Urinary bladder (tissue), 4 donors: Measurements from ENCODE around the gene YEATS4. TPM values are rescaled to one million over a fixed set of nuclear protein-coding genes. Genes with fewer than 3 reads are reported as not detected.

Experiments used
- DNase-seq: peaks from one replicate; pipeline ENCODE4 v3.0.0-alpha.2; 2015; ENCODE audit errors: extremely low spot score
- H3K27ac ChIP-seq: one replicate; pipeline ENCODE4 v1.5.1; 2013; ENCODE audit warnings: low read depth, mild to moderate bottlenecking, moderate library complexity
- H3K36me3 ChIP-seq: one replicate; pipeline ENCODE4 v1.6.1; 2013; ENCODE audit warnings: mild to moderate bottlenecking, moderate library complexity; ENCODE audit not compliant: insufficient read depth
- H3K4me1 ChIP-seq: one replicate; pipeline ENCODE4 v1.6.1; 2013; ENCODE audit warnings: mild to moderate bottlenecking, moderate library complexity; ENCODE audit not compliant: insufficient read depth
- H3K4me3 ChIP-seq: one replicate; pipeline ENCODE4 v1.5.1; 2013; ENCODE audit warnings: low read depth, low read length
- WGBS: extraction: QIAGEN DNeasy Blood & Tissue Kit; methylation state at CpG from one replicate; pipeline ENCODE4 v1.1.7; 2013; 5-methylcytosine and 5-hydroxymethylcytosine counted together
- polyA plus RNA-seq: library from polyadenylated mRNA; stranded (reverse); fragments of 200-250 nt; gene quantifications from one replicate; pipeline ENCODE4 v1.2.3, GENCODE V29; 2013
- total RNA-seq: library from RNA; depleted of rRNA; stranded (reverse); fragments of >200 nt; gene quantifications from one replicate; pipeline ENCODE4 v1.2.3, GENCODE V29; 2014
- donor health status: healthy with polysubstance abuse.
- donor health status: healthy.

The YEATS4 gene
- total and polyA plus RNA-seq, 2 donors = 15.2 to 24.0 TPM

DNA sequence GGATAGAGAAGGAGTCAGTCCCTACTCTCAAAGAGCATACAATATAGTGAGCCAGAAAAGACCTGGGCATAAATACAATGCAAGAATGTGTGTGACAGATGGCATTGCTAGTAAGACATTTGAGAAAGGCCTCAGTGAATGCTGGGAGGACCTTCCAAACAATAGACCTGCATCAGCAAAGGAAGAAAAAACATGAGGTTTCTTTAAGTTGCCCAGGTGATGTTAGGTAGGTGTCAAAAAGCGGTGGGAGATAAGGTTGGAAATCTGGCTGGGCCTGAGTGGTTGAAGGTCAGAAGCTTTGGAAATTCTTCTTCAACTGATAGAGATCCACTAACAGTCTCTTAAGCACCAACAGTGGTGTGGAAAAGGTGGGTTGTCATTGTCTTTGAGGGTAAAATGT is 60.2 kb downstream of the YEATS4 start:
- WGBS = 98% methylated on average over 1 of the region's 1 CpG

DNA sequence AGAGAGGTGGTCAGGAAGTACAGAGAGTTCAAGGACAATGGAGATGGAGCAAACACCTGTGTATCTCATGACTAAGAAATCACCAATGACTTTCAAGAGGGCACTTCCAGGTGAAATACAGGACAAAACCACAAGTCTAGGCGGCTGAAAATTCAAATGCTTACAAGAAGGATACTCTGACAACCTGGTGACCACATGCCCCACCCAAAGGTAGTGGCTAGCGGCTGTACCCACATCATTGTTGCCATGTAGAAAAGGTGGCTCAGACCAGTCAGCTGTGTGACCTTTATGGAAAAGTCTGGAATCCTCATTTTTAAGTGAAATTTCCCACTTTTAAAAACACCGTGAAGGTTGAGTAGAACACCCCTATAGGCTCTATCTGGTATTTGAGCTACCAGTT is 62.0 kb downstream of the YEATS4 start:
- Histone ChIP-seq H3K36me3 (no peaks in the 10 kb centered on the region), H3K4me3 (no peak overlapping the region), H3K4me1 (no peaks in the 10 kb centered on the region), H3K27ac (no peak overlapping the region)
- no peak for DNase-seq
- WGBS = 96% methylated on average over 3 of the region's 3 CpGs

More for the DNA sequence above, 60.2 kb downstream of the YEATS4 start:
- Histone ChIP-seq H3K27ac (no peak overlapping the region), H3K36me3 (no peaks in the 10 kb centered on the region), H3K4me3 (no peak overlapping the region), H3K4me1 (no peaks in the 10 kb centered on the region)
- DNase-seq = no peak

DNA sequence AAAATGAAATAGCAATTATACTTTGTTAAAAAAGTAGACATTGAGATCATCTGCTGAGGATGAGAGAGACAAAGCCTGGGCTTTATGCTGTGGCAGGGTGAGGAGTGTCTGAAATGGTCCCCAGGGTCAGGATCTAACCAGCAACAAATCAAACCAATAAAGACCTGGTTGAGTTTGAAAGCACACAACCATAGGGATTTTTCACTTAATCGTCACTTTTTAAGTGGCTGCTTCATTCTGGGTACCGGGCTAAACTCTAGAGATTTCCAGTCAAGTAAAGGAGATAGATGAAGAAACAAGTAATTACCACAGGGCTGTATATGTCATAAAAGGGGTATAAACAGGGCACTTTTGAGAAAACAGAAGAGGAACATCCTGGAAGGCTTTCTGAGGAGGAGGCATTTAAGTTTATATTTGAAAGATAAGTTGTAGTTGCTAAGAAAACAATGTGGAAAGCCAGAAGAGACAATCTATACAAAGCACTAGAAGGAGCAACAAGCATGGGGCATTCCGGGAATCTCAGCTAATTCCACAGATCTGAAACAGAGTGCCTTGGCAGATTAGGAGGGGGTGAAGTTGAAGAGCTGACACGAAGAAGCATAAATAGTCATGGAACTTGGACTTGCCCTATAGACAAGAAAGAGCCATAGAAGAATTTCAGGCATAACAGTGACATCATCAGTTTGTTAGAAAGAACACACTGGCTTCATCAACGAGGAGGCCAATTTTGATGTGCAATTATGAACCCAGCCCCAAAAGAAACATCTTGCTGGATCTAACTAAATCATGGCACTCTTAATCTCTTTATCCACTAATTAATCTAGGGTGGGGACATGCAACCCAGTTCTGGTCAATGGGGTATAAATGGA is 63.7 kb downstream of the YEATS4 start:
- H3K4me3 ChIP-seq = no peak overlapping the region
- H3K27ac ChIP-seq = no peak overlapping the region
- DNase-seq = no peak
- WGBS = 56% methylated on average over 5 of the region's 5 CpGs
- no peaks in the 10 kb centered on the region for H3K36me3 ChIP-seq
- no peaks in the 10 kb centered on the region for H3K4me1 ChIP-seq

DNA sequence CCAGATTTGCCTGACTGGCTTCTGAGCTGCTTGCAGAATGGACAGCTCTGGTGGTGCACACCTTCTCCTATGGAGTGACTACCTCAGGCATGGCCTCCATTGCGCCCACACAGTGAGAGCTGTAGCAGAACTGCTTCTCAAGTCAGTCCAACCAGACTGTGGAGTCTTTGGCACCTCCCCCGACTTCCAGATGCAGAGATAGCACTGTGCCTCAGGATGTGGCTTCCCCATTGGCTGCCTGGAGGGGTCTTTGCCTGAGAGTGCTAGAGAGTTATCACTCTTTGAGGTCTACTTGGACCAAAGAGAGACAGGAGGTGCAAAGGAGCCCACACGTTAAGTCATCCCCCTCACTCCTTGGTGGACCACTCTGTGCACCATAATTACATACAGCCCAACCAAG is 65.9 kb downstream of the YEATS4 start:
- Histone ChIP-seq H3K4me3 (no peak overlapping the region), H3K36me3 (no peaks in the 10 kb centered on the region), H3K27ac (no peak overlapping the region), H3K4me1 (no peaks in the 10 kb centered on the region)
- 87% methylated on average over 3 of the region's 3 CpGs for WGBS
- DNase-seq = no peak

DNA sequence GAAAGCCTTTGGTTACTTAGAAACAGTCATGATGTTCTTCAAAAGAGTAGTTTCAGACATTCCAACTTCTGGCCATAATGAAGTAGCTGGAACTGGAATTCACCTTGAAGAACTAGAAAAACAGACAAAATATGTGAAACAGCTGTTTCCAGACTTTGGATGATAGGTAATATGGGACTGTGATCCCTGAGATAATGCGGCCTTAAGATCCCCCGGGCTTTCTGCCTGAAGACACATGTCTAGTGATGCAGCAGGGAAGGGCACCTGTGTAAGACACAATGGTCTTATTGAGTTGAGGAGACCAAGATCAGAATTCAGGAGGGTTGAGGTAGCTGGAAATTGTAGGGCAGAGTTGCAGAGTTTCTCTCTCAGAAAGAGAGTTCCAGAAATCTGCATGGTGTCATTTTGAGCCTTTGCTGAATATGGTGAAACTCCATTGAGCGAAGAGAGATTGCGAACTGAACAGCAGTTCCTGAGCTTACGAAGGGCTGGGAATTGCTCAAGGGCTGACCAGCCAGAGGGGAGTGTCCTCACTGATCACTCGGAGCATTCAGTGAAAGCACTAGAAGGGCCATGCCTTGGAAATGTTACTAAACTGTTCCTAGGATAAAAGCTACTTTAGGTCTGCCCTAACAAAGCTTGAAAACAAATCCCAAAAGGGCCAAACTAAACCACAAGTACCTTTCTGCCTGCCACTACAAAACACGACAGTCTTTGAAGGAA is 69.0 kb downstream of the YEATS4 start:
- Histone ChIP-seq H3K4me3 (no peak overlapping the region), H3K27ac (no peak overlapping the region), H3K36me3 (no peaks in the 10 kb centered on the region), H3K4me1 (no peaks in the 10 kb centered on the region)
- DNase-seq = no peak
- 79% methylated on average over 7 of the region's 7 CpGs for WGBS

DNA sequence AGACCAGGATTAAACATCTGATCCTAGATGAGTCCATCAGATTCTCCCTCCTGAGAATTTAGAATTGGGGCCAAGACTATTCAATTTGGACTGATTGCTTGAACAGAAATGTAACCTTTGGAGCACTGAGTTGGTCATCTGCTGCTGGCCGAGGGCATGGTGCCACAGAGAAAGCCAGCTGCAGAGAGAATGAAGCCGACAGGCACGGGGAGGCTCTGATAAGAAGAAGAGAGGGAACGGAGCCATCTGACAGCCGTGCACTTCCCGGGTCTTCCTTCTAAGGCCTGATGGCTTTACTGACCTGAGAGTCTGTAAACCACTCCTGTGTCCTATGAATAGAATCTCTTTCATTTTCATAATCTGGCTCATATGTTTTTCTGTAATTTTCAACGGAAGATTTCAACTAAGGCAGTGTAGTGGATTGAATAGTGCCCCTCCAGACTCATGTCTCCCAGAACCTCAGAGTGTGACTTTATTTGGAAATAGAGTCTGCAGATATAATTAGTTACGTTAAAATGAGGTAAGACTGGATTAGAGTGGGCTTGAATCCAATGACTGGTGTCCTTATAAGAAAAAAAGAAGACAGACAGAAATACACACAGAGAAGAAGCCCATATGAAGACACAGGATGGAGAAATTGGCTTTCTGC is 71.5 kb downstream of the YEATS4 start:
- WGBS = 53% methylated on average over 8 of the region's 8 CpGs
- H3K4me1 ChIP-seq = no peaks in the 10 kb centered on the region
- H3K4me3 ChIP-seq = no peak overlapping the region
- no peak for DNase-seq
- H3K36me3 ChIP-seq = no peaks in the 10 kb centered on the region
- H3K27ac ChIP-seq = no peak overlapping the region

DNA sequence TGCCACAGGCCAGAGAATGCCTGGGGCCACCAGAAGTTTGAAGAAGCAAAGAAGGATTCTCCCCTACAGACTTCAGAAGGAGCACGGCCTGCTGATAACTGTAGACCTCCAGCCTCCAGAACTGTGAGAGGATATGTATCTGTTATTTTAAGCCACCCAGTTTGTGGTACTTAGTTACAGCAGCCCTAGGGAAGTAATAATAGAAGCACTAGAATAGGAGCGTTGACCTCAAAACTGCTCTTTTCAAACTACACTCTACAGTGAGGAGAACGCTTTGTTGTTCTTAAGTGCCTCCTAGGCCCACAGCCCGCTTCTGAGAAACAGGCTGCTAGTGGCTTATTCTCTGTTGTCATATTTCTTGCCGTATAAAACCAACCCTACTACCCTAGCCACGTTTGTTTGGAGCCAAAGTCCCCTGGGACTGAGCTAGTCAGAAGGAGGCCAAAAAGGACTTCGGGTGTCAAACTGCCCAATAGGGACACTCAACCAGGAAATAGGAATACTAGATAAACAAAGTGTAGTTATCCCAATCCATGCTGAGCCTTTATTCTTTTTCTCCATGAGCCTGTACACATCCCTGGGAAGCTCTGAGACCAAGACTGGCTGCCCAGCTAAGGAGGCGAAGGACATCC is 72.2 kb downstream of the YEATS4 start:
- H3K4me1 ChIP-seq = no peaks in the 10 kb centered on the region
- no peak overlapping the region for H3K4me3 ChIP-seq
- no peak overlapping the region for H3K27ac ChIP-seq
- H3K36me3 ChIP-seq = no peaks in the 10 kb centered on the region
- 66% methylated on average over 8 of the region's 8 CpGs for WGBS
- DNase-seq = no peak

DNA sequence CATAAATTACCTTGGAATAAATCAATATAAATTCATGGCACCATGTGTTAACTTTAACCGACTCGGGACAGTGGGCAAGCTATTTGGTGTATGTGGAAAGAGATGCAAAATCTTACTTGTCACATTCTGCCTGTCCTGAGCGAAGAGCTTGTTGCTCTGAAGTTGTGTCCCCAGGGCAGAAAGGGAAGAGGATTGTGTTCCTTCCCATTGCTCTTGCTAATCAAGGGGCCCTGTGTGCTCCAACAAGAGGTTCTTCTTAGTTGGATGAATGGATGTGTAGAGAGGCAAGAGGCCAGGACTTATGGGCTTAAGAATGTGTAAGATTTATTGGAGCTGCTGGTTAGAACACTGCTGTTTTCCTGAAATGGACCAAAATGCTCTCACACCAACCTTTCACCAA is 74.1 kb downstream of the YEATS4 start:
- WGBS = 91% methylated on average over 3 of the region's 3 CpGs
- Histone ChIP-seq H3K27ac (no peak overlapping the region), H3K4me1 (no peaks in the 10 kb centered on the region), H3K4me3 (no peak overlapping the region), H3K36me3 (no peaks in the 10 kb centered on the region)
- no peak for DNase-seq

DNA sequence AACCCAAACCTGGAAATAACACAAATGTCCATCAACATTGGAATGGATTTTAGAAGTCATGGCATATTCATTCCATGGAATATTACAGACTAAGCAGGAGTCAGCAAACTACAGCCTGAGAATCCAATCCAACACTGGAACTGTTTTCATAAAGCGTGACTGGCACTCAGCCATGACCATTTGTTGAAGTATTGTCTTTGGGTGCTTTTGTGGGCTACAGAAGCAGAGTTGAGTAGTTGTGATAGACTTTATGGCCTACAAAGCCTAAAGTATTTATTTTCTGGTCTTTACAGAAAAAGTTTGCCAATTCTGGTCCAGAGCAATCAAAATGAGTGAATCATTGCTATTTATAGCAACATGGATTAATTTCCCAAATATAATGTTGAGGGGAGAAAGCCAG is 76.1 kb downstream of the YEATS4 start:
- H3K27ac ChIP-seq = no peak overlapping the region
- H3K4me1 ChIP-seq = no peaks in the 10 kb centered on the region
- H3K36me3 ChIP-seq = no peaks in the 10 kb centered on the region
- no peak overlapping the region for H3K4me3 ChIP-seq
- DNase-seq = no peak
- WGBS = 47% methylated on average over 1 of the region's 1 CpG

DNA sequence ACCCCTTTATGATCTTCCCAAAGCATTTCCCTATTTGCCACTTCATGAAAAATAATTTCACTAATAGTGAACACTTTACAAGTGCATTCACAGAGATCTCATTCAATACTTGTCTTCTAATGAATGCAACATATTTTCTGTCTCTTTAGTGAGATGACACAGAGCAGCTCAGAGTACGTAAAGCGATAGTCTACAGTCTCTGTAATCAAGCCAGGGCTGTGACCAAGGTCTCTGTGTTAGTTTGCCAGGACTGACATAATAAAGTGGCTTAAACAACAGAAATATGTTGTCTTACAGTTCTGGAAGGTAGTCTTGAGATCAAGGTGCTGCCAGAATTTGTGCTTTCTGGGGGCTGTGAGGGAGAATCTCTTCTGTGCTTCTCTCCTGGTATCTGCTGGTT is 77.5 kb downstream of the YEATS4 start:
- Histone ChIP-seq H3K4me3 (no peak overlapping the region), H3K4me1 (no peaks in the 10 kb centered on the region), H3K27ac (no peak overlapping the region), H3K36me3 (no peaks in the 10 kb centered on the region)
- 70% methylated on average over 2 of the region's 2 CpGs for WGBS
- DNase-seq = no peak

DNA sequence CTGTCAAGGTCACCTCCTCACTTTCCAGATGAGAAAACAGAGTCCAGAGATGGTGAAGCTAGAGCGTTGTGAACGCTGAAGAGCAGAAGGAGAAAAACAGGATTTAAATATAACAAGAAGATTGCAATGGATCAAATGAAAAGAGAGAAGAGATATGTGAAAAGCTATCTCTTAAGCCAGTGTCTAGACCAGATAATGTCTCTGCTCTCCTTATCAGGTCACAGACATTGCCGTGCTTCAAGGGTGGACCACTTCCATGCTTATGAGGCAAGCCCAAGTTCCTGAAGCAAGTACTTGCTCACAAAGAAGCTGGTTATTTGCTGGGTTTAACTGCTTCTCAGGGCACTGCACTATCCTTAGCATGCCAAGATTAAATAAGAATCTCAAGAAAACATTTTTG is 79.0 kb downstream of the YEATS4 start:
- Histone ChIP-seq H3K4me1 (no peaks in the 10 kb centered on the region), H3K27ac (no peak overlapping the region), H3K36me3 (no peaks in the 10 kb centered on the region), H3K4me3 (no peak overlapping the region)
- WGBS = 81% methylated on average over 3 of the region's 3 CpGs
- DNase-seq = no peak

DNA sequence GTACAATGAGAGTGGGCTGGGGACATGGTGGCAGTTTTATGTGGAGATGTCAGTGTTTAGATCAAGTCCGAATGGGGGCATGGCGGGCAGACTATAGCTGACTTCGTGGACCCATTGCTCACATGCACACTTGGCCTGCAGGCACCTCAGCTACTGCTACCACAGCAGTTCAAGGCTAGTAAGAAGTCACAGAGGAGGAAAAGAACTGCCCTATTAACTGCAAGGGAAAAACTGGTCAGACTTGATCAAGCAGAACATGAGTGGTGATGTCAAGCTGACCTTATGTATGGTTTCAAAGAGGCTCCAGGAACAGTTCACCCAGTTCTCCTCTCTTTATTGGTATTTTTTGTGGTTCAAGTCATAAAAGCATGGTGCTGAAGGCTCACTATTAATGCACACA is 80.5 kb downstream of the YEATS4 start:
- no peaks in the 10 kb centered on the region for H3K36me3 ChIP-seq
- DNase-seq = no peak
- H3K27ac ChIP-seq = no peak overlapping the region
- WGBS = 91% methylated on average over 3 of the region's 3 CpGs
- H3K4me3 ChIP-seq = no peak overlapping the region
- H3K4me1 ChIP-seq = no peaks in the 10 kb centered on the region
